Coronary artery (tissue), 2 donors: ENCODE data around the gene PDCD7.
"Not testable (repeated sequence)": the region's sequence is repeated elsewhere in the genome, so short reads cannot be mapped to it uniquely, and the experiment has no call there.

ENCODE experiments used
- DNase-seq: peaks from one replicate; pipeline ENCODE4 v3.0.0-alpha.2; 2017; ENCODE audit warnings: low spot score
- H3K27ac ChIP-seq, 2 donors: fragments of 200-600 bp; sonication (generic); one replicate each; pipeline ENCODE4 v1.5.1; 2016 to 2019
- H3K4me3 ChIP-seq: fragments of 200-600 bp; sonication (generic); 2 replicates; pipeline ENCODE4 v1.5.1; 2016; ENCODE audit warnings: mild to moderate bottlenecking, moderate library complexity
- TF ChIP-seq, protein P1 (sequence below): fragments of 200-600 bp; sonication (generic); IDR thresholded peaks from one replicate; pipeline ENCODE4 v1.5.1; 2019; ENCODE audit warnings: antibody characterized with exemption

Gene PDCD7, protein sequence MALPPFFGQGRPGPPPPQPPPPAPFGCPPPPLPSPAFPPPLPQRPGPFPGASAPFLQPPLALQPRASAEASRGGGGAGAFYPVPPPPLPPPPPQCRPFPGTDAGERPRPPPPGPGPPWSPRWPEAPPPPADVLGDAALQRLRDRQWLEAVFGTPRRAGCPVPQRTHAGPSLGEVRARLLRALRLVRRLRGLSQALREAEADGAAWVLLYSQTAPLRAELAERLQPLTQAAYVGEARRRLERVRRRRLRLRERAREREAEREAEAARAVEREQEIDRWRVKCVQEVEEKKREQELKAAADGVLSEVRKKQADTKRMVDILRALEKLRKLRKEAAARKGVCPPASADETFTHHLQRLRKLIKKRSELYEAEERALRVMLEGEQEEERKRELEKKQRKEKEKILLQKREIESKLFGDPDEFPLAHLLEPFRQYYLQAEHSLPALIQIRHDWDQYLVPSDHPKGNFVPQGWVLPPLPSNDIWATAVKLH

DNA sequence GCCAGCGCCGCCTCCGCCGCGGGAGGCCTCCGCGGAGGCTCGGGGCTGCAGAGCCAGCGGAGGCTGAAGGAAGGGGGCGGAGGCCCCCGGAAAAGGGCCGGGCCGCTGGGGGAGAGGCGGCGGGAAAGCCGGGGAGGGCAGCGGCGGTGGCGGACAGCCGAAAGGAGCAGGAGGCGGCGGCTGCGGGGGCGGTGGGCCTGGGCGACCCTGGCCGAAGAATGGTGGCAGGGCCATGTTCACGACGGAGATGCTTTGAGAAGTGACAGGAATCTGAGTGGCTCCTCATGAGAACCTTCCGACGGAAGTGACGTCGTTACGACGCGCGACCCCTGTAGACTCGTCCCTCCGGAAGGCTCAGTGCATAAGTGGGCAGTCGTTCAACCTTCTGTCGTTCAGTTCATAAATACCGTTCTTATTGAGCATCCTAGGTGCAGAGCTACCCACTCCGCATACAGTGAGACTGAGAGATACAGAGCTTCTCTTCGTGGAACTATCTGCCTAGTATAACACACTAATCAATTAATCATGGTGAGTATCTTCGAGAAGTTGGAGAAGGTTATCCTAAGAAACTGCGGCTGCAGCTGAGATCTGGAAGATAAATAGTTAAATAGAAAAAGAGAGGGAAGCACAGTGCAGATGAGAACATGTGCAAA is at the start of gene PDCD7:
PDCD7 (minus strand) TSS at position 261 of the 653 bp plus-strand sequence; CDS start at position 234, 27 bp downstream.
- TF ChIP-seq, protein P1, sequence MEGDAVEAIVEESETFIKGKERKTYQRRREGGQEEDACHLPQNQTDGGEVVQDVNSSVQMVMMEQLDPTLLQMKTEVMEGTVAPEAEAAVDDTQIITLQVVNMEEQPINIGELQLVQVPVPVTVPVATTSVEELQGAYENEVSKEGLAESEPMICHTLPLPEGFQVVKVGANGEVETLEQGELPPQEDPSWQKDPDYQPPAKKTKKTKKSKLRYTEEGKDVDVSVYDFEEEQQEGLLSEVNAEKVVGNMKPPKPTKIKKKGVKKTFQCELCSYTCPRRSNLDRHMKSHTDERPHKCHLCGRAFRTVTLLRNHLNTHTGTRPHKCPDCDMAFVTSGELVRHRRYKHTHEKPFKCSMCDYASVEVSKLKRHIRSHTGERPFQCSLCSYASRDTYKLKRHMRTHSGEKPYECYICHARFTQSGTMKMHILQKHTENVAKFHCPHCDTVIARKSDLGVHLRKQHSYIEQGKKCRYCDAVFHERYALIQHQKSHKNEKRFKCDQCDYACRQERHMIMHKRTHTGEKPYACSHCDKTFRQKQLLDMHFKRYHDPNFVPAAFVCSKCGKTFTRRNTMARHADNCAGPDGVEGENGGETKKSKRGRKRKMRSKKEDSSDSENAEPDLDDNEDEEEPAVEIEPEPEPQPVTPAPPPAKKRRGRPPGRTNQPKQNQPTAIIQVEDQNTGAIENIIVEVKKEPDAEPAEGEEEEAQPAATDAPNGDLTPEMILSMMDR = no peak
- peak; percentile 88 for DNase-seq
- peak within 1 kb of the TSS; percentile 75 to 85 for H3K27ac ChIP-seq
- H3K4me3 ChIP-seq = peak within 1 kb of the TSS; percentile 75

- no peak for DNase-seq
- Histone ChIP-seq H3K4me3 (peak overlapping the region; percentile 21), H3K27ac (no peak overlapping the region)
- TF ChIP-seq, protein P1 = no peak
These were observed 48.9 kb upstream of the PDCD7 start for GRCh38 chr15:65182538-65182937.

GRCh38 chr15:65181582-65182353 is 48.2 kb upstream of the PDCD7 start:
- H3K4me3 ChIP-seq, H3K27ac ChIP-seq, DNase-seq: not testable (repeated sequence)

DNA sequence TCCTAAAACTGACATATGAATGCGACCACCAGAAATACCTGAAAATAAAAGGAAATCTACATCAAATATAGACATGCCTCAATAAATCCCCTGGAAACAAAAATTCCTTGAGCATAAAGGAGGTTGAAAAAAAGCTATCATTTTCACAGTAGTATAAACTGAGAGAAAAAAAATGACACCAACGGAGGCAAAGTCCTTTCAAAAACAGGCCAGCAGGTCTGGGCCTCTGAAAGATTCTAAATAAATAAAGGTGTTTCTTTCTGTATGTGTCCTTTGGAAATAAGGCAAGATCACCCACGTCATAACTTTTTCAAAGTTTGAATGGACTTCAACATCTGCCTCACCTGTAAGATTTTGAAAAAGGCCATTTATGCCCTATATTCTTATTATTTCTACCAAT is 46.6 kb upstream of the PDCD7 start:
- TF ChIP-seq, protein P1 = no peak
- Histone ChIP-seq H3K4me3 (no peak overlapping the region), H3K27ac (no peak overlapping the region)
- DNase-seq = no peak

- TF ChIP-seq, protein P1 = no peak
- H3K27ac ChIP-seq = no peak overlapping the region
- DNase-seq = no peak
- H3K4me3 ChIP-seq = no peak overlapping the region
These were observed 44.3 kb upstream of the PDCD7 start for GRCh38 chr15:65177901-65178300.

- TF ChIP-seq, protein P1 = no peak
- Histone ChIP-seq H3K27ac (no peak overlapping the region), H3K4me3 (no peak overlapping the region)
- no peak for DNase-seq
These were observed 42.4 kb upstream of the PDCD7 start for GRCh38 chr15:65176056-65176455.

DNA sequence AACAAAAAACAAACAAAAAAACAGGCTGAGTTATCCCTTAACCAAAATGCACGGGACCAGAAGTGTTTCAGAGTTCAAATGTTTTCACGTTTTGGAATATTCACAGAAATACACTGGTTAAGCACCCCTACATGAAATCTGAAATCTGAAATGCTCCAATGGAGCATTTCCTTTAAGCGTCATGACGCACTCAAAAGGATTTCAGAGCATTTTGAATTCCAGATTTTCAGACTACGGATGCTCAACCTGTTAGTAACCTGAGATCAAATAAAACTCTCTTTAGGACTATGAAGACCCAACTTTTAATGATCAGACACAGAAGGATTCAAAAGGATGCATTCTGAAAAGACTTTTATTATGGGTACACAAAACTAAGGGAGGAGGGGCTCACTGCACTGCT is 41.9 kb upstream of the PDCD7 start:
- H3K4me3 ChIP-seq = no peak overlapping the region
- TF ChIP-seq, protein P1 = no peak
- DNase-seq = no peak
- no peak overlapping the region for H3K27ac ChIP-seq
